ENCODE data around the gene CACNG7. TPM values are rescaled to one million over a fixed set of nuclear protein-coding genes. Genes with fewer than 3 reads are reported as not detected.
A peak's percentile ranks its signal among the peaks of the same experiment; 100 is the strongest.
"Not testable (repeated sequence)": the region's sequence is repeated elsewhere in the genome, so short reads cannot be mapped to it uniquely, and the experiment has no call there.

Gene CACNG7
- total and polyA plus RNA-seq, 4 donors = not detected

GRCh38 chr19:53868892-53869804, 39.9 kb upstream of the CACNG7 start:
- Histone ChIP-seq H3K4me1 (ENCODE audit: control insufficient read depth in 1 of 2, insufficient read depth in 2 of 2, low read length in 2 of 2) (no peaks in the 10 kb centered on the region), H3K27ac (ENCODE audit: low read depth in 1 of 2, low read length in 2 of 2) (peak overlapping the region; percentile 94 to 98), H3K9me3 (ENCODE audit: control insufficient read depth, low read length) (no peaks in the 10 kb centered on the region), H3K36me3 (ENCODE audit: control insufficient read depth in 1 of 2, insufficient read depth in 2 of 2, low read length in 1 of 2) (peaks cover 0 to 8% of the 10 kb centered on the region in 2 donors), H3K4me3 (ENCODE audit: low read length in 2 of 2) (peak overlapping the region; percentile 91 to 99), H3K27me3 (ENCODE audit: control insufficient read depth in 1 of 2, insufficient read depth in 2 of 2, low read length in 1 of 2) (no peaks in the 10 kb centered on the region)
- ATAC-seq (ENCODE audit: low FRiP score) (peak; percentile 68), DNase-seq (peak; percentile 93 to 97)
- 0 to 1% methylated on average over 54 to 75 of the region's 75 CpGs for WGBS, 2 donors
- intact Hi-C loops (cut with DNase I) = loop anchor here (5.0 to 10.0 kb wide), 5 partner anchors 246 to 1246 kb away; partner anchors contain the start of genes TSEN34 (in 2 of the 2), LENG8 (in 1 of the 2), PPP1R12C (in 1 of the 2) and PRPF31 (in 1 of the 2)

GRCh38 chr19:53869805-53870484, 39.1 kb upstream of the CACNG7 start:
- Histone ChIP-seq H3K4me3 (ENCODE audit: low read length in 2 of 2) (peak overlapping the region; percentile 91 to 99), H3K36me3 (ENCODE audit: control insufficient read depth in 1 of 2, insufficient read depth in 2 of 2, low read length in 1 of 2) (peaks cover 0 to 12% of the 10 kb centered on the region in 2 donors)
- not testable (repeated sequence) for H3K9me3 ChIP-seq (ENCODE audit: control insufficient read depth, low read length); DNase-seq; H3K27me3 ChIP-seq (ENCODE audit: control insufficient read depth in 1 of 2, insufficient read depth in 2 of 2, low read length in 1 of 2); H3K4me1 ChIP-seq (ENCODE audit: control insufficient read depth in 1 of 2, insufficient read depth in 2 of 2, low read length in 2 of 2); ATAC-seq (ENCODE audit: low FRiP score); H3K27ac ChIP-seq (ENCODE audit: low read depth in 1 of 2, low read length in 2 of 2)
- intact Hi-C loops (cut with DNase I) = loop anchor here (5.0 to 10.0 kb wide), 5 partner anchors 245 to 1245 kb away; partner anchors contain the start of genes TSEN34 (in 2 of the 2), LENG8 (in 1 of the 2), PPP1R12C (in 1 of the 2) and PRPF31 (in 1 of the 2)
- WGBS, 2 donors = 0 to 2% methylated on average over 15 to 24 of the region's 24 CpGs

- Histone ChIP-seq H3K4me1 (ENCODE audit: control insufficient read depth in 1 of 2, insufficient read depth in 2 of 2, low read length in 2 of 2) (no peaks in the 10 kb centered on the region), H3K27ac (ENCODE audit: low read depth in 1 of 2, low read length in 2 of 2) (no peak overlapping the region), H3K27me3 (ENCODE audit: control insufficient read depth in 1 of 2, insufficient read depth in 2 of 2, low read length in 1 of 2) (no peaks in the 10 kb centered on the region), H3K4me3 (ENCODE audit: low read length in 2 of 2) (no peak overlapping the region), H3K9me3 (ENCODE audit: control insufficient read depth, low read length) (no peaks in the 10 kb centered on the region), H3K36me3 (ENCODE audit: control insufficient read depth in 1 of 2, insufficient read depth in 2 of 2, low read length in 1 of 2) (peaks cover 0 to 12% of the 10 kb centered on the region in 2 donors)
- intact Hi-C loops (cut with DNase I) = no loop called here
- 49 to 52% methylated on average over 5 of the region's 5 CpGs for WGBS, 2 donors
- DNase-seq (peak; percentile 73 to 78), ATAC-seq (ENCODE audit: low FRiP score) (no peak)
Observed at GRCh38 chr19:53870485-53870844, 38.6 kb upstream of the CACNG7 start.

GRCh38 chr19:53871454-53871853, 37.6 kb upstream of the CACNG7 start:
- no peak overlapping the region for H3K27ac ChIP-seq (ENCODE audit: low read depth in 1 of 2, low read length in 2 of 2)
- H3K27me3 ChIP-seq (ENCODE audit: control insufficient read depth in 1 of 2, insufficient read depth in 2 of 2, low read length in 1 of 2) = no peaks in the 10 kb centered on the region
- H3K4me1 ChIP-seq (ENCODE audit: control insufficient read depth in 1 of 2, insufficient read depth in 2 of 2, low read length in 2 of 2) = no peaks in the 10 kb centered on the region
- intact Hi-C loops (cut with DNase I) = no loop called here
- no peak for DNase-seq
- peaks cover 0 to 12% of the 10 kb centered on the region in 2 donors for H3K36me3 ChIP-seq (ENCODE audit: control insufficient read depth in 1 of 2, insufficient read depth in 2 of 2, low read length in 1 of 2)
- no peak for ATAC-seq (ENCODE audit: low FRiP score)
- H3K9me3 ChIP-seq (ENCODE audit: control insufficient read depth, low read length) = no peaks in the 10 kb centered on the region
- H3K4me3 ChIP-seq (ENCODE audit: low read length in 2 of 2) = no peak overlapping the region
- 52 to 61% methylated on average over 7 of the region's 7 CpGs for WGBS, 2 donors

- H3K4me1 ChIP-seq (ENCODE audit: control insufficient read depth in 1 of 2, insufficient read depth in 2 of 2, low read length in 2 of 2) = no peaks in the 10 kb centered on the region
- peaks cover 0 to 12% of the 10 kb centered on the region in 2 donors for H3K36me3 ChIP-seq (ENCODE audit: control insufficient read depth in 1 of 2, insufficient read depth in 2 of 2, low read length in 1 of 2)
- no peaks in the 10 kb centered on the region for H3K27me3 ChIP-seq (ENCODE audit: control insufficient read depth in 1 of 2, insufficient read depth in 2 of 2, low read length in 1 of 2)
- intact Hi-C loops (cut with DNase I) = no loop called here
- DNase-seq (no peak), ATAC-seq (ENCODE audit: low FRiP score) (no peak)
- H3K4me3 ChIP-seq (ENCODE audit: low read length in 2 of 2) = no peak overlapping the region
- WGBS, 2 donors = 73 to 74% methylated on average over 6 of the region's 6 CpGs
- H3K9me3 ChIP-seq (ENCODE audit: control insufficient read depth, low read length) = no peaks in the 10 kb centered on the region
- H3K27ac ChIP-seq (ENCODE audit: low read depth in 1 of 2, low read length in 2 of 2) = no peak overlapping the region
Observed at GRCh38 chr19:53872762-53873161, 36.3 kb upstream of the CACNG7 start.

GRCh38 chr19:53873773-53874605, 35.1 kb upstream of the CACNG7 start:
- intact Hi-C loops (cut with DNase I) = no loop called here
- H3K36me3 ChIP-seq (ENCODE audit: control insufficient read depth in 1 of 2, insufficient read depth in 2 of 2, low read length in 1 of 2) = peaks cover 0 to 12% of the 10 kb centered on the region in 2 donors
- H3K4me3 ChIP-seq (ENCODE audit: low read length in 2 of 2) = no peak overlapping the region
- peak in 1 of 2 donors; percentile 77 for DNase-seq
- no peaks in the 10 kb centered on the region for H3K27me3 ChIP-seq (ENCODE audit: control insufficient read depth in 1 of 2, insufficient read depth in 2 of 2, low read length in 1 of 2)
- WGBS, 2 donors = 90 to 91% methylated on average over 50 to 51 of the region's 51 CpGs
- H3K9me3 ChIP-seq (ENCODE audit: control insufficient read depth, low read length) = no peaks in the 10 kb centered on the region
- H3K4me1 ChIP-seq (ENCODE audit: control insufficient read depth in 1 of 2, insufficient read depth in 2 of 2, low read length in 2 of 2) = no peaks in the 10 kb centered on the region
- no peak for ATAC-seq (ENCODE audit: low FRiP score)
- no peak overlapping the region for H3K27ac ChIP-seq (ENCODE audit: low read depth in 1 of 2, low read length in 2 of 2)

GRCh38 chr19:53874606-53874990, 34.5 kb upstream of the CACNG7 start:
- Histone ChIP-seq H3K4me1 (ENCODE audit: control insufficient read depth in 1 of 2, insufficient read depth in 2 of 2, low read length in 2 of 2) (no peaks in the 10 kb centered on the region), H3K4me3 (ENCODE audit: low read length in 2 of 2) (no peak overlapping the region), H3K27me3 (ENCODE audit: control insufficient read depth in 1 of 2, insufficient read depth in 2 of 2, low read length in 1 of 2) (no peaks in the 10 kb centered on the region), H3K36me3 (ENCODE audit: control insufficient read depth in 1 of 2, insufficient read depth in 2 of 2, low read length in 1 of 2) (peaks cover 0 to 12% of the 10 kb centered on the region in 2 donors), H3K27ac (ENCODE audit: low read depth in 1 of 2, low read length in 2 of 2) (no peak overlapping the region), H3K9me3 (ENCODE audit: control insufficient read depth, low read length) (no peaks in the 10 kb centered on the region)
- ATAC-seq (ENCODE audit: low FRiP score) (no peak), DNase-seq (no peak)
- intact Hi-C loops (cut with DNase I) = no loop called here
- 72 to 89% methylated on average over 6 of the region's 6 CpGs for WGBS, 2 donors

GRCh38 chr19:53875602-53876325, 33.3 kb upstream of the CACNG7 start:
- 69 to 71% methylated on average over 17 of the region's 17 CpGs for WGBS, 2 donors
- Histone ChIP-seq H3K9me3 (ENCODE audit: control insufficient read depth, low read length) (no peaks in the 10 kb centered on the region), H3K36me3 (ENCODE audit: control insufficient read depth in 1 of 2, insufficient read depth in 2 of 2, low read length in 1 of 2) (peaks cover 0 to 12% of the 10 kb centered on the region in 2 donors), H3K4me3 (ENCODE audit: low read length in 2 of 2) (no peak overlapping the region), H3K27me3 (ENCODE audit: control insufficient read depth in 1 of 2, insufficient read depth in 2 of 2, low read length in 1 of 2) (no peaks in the 10 kb centered on the region), H3K4me1 (ENCODE audit: control insufficient read depth in 1 of 2, insufficient read depth in 2 of 2, low read length in 2 of 2) (no peaks in the 10 kb centered on the region), H3K27ac (ENCODE audit: low read depth in 1 of 2, low read length in 2 of 2) (no peak overlapping the region)
- intact Hi-C loops (cut with DNase I) = no loop called here
- ATAC-seq (ENCODE audit: low FRiP score) (no peak), DNase-seq (no peak)

All from aorta (tissue), 5 donors.